Endodermal cell (in vitro differentiated cells): ENCODE results near the gene HBP1. TPM values are rescaled to one million over a fixed set of nuclear protein-coding genes. Genes with fewer than 3 reads are reported as not detected.

Source experiments
- DNase-seq: peaks from one replicate; pipeline ENCODE4 v3.0.0-alpha.2; 2017
- H3K27ac ChIP-seq: 2 replicates; pipeline ENCODE4 v1.5.1; 2013; ENCODE audit warnings: mild to moderate bottlenecking, low read depth, low read length, moderate library complexity
- H3K27me3 ChIP-seq: 2 replicates; pipeline ENCODE4 v1.6.1; 2013; ENCODE audit warnings: mild to moderate bottlenecking, low read length, moderate library complexity; ENCODE audit not compliant: insufficient read depth, control insufficient read depth, poor library complexity, severe bottlenecking
- H3K36me3 ChIP-seq: 2 replicates; pipeline ENCODE4 v1.7.0; 2013; ENCODE audit warnings: mild to moderate bottlenecking, low read length, moderate library complexity; ENCODE audit not compliant: control insufficient read depth, insufficient read depth
- H3K4me1 ChIP-seq: one replicate; pipeline ENCODE4 v1.7.0; 2013; ENCODE audit warnings: low read length; ENCODE audit not compliant: control insufficient read depth, insufficient read depth
- H3K4me3 ChIP-seq: 2 replicates; pipeline ENCODE4 v1.5.1; 2013; ENCODE audit warnings: mild to moderate bottlenecking, low read length, moderate library complexity
- H3K9ac ChIP-seq: 2 replicates; pipeline ENCODE4 v1.6.1; 2013; ENCODE audit warnings: mild to moderate bottlenecking, low read length, moderate library complexity; ENCODE audit not compliant: poor library complexity, severe bottlenecking; ENCODE audit errors: extremely low read depth
- H3K9me3 ChIP-seq: 2 replicates; pipeline ENCODE4 v1.6.1; 2013; ENCODE audit warnings: mild to moderate bottlenecking, low read length, moderate library complexity; ENCODE audit not compliant: control insufficient read depth
- H3K27ac Mint-ChIP-seq: 2 replicates; pipeline ENCODE4 v1.8.0; 2020; ENCODE audit warnings: mixed read lengths
- H3K27me3 Mint-ChIP-seq: 2 replicates; pipeline ENCODE4 v1.8.0; 2021; ENCODE audit warnings: mild to moderate bottlenecking, mixed read lengths; ENCODE audit not compliant: insufficient read depth
- H3K36me3 Mint-ChIP-seq: 2 replicates; pipeline ENCODE4 v1.8.0; 2020; ENCODE audit warnings: low read depth, mixed read lengths
- H3K4me1 Mint-ChIP-seq: 2 replicates; pipeline ENCODE4 v1.8.0; 2020; ENCODE audit warnings: mixed read lengths
- H3K4me3 Mint-ChIP-seq: 2 replicates; pipeline ENCODE4 v1.8.0; 2020; ENCODE audit warnings: mild to moderate bottlenecking, moderate library complexity, mixed read lengths
- H3K9me3 Mint-ChIP-seq: 2 replicates; pipeline ENCODE4 v1.8.0; 2020; ENCODE audit warnings: mild to moderate bottlenecking, mixed read lengths
- WGBS, 2 experiments: methylation state at CpG; one replicate each; pipeline versions ENCODE4 v1.1.5 to v1.1.7; 2013; ENCODE audit warnings: missing lambda C conversion rate in 2 of 2, mixed read lengths in 1 of 2; ENCODE audit not compliant: insufficient coverage in 1 of 2, insufficient read length in 1 of 2; 5-methylcytosine and 5-hydroxymethylcytosine counted together
- total RNA-seq, 2 donors: library from RNA; stranded (reverse); fragmentation: NEBNext Ultra II Directional in 1 of 2; extraction: Animal tissue kit (Norgen Biotek cat#: 25700) in 1 of 2; gene quantifications; 2 replicates in 1 of 2; 3 replicates in 1 of 2; pipeline ENCODE4 v1.2.1, GENCODE V29; 2021
- TF ChIP-seq, protein P1 (sequence below): fragments of 200-600 bp; sonication (generic); conservative IDR thresholded peaks from 2 replicates; pipeline ENCODE4 v1.5.0; 2021; ENCODE audit warnings: antibody characterized with exemption, mild to moderate bottlenecking

HBP1 gene
- total RNA-seq, 2 donors from 2014 or later, result 39.3 to 51.0 TPM

DNA sequence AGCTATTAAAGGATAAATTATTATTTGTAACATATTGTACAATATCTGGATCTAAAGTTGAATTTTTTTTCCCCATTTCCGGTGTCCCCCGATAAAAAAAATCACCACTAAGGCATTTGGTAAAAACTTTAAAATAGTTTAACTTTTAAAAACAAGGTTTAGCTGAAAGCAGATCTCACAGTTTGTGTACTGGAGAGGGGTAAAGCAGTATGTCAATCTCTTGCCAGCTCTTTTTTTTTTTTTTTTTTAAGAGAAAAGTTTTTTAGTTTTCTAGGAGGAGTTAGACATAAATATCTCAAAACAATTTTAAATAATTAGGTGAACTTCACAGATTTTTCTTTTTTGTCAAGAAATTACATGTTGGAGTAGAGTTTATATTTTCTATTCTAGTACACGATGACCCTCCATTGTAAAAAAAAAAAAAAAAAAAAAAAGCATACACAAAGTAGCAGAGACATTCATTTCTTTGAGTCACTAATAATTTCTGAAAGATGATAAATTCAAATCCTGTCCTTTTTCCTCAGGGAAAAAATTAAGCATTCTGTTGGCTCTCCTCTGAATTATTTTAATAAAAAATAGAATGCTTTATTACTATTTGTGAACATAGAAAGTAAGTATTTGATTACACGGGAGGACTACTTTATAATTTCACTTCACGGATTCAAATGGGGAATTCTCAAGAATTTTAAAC is 1.9 kb upstream of the HBP1 start:
- Histone ChIP-seq H3K27me3 (no peaks in the 10 kb centered on the region), H3K4me1 (no peaks in the 10 kb centered on the region), H3K36me3 (no peaks in the 10 kb centered on the region), H3K9ac (peak overlapping the region; percentile 95), H3K4me3 (peak overlapping the region; percentile 89), H3K9me3 (no peaks in the 10 kb centered on the region), H3K27ac (peak overlapping the region; percentile 91)
- WGBS, 2 experiments, result 51 to 67% methylated on average over 1 to 2 of the region's 5 CpGs
- no peaks in the 10 kb centered on the region for H3K9me3 Mint-ChIP-seq
- peak overlapping the region; percentile 100 for H3K27ac Mint-ChIP-seq
- H3K4me3 Mint-ChIP-seq, result peak overlapping the region; percentile 97
- H3K36me3 Mint-ChIP-seq, result peaks cover 4% of the 10 kb centered on the region
- DNase-seq, result no peak
- peaks cover 5% of the 10 kb centered on the region for H3K4me1 Mint-ChIP-seq
- TF ChIP-seq, protein P1, sequence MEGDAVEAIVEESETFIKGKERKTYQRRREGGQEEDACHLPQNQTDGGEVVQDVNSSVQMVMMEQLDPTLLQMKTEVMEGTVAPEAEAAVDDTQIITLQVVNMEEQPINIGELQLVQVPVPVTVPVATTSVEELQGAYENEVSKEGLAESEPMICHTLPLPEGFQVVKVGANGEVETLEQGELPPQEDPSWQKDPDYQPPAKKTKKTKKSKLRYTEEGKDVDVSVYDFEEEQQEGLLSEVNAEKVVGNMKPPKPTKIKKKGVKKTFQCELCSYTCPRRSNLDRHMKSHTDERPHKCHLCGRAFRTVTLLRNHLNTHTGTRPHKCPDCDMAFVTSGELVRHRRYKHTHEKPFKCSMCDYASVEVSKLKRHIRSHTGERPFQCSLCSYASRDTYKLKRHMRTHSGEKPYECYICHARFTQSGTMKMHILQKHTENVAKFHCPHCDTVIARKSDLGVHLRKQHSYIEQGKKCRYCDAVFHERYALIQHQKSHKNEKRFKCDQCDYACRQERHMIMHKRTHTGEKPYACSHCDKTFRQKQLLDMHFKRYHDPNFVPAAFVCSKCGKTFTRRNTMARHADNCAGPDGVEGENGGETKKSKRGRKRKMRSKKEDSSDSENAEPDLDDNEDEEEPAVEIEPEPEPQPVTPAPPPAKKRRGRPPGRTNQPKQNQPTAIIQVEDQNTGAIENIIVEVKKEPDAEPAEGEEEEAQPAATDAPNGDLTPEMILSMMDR, result no peak
- H3K27me3 Mint-ChIP-seq, result no peaks in the 10 kb centered on the region

DNA sequence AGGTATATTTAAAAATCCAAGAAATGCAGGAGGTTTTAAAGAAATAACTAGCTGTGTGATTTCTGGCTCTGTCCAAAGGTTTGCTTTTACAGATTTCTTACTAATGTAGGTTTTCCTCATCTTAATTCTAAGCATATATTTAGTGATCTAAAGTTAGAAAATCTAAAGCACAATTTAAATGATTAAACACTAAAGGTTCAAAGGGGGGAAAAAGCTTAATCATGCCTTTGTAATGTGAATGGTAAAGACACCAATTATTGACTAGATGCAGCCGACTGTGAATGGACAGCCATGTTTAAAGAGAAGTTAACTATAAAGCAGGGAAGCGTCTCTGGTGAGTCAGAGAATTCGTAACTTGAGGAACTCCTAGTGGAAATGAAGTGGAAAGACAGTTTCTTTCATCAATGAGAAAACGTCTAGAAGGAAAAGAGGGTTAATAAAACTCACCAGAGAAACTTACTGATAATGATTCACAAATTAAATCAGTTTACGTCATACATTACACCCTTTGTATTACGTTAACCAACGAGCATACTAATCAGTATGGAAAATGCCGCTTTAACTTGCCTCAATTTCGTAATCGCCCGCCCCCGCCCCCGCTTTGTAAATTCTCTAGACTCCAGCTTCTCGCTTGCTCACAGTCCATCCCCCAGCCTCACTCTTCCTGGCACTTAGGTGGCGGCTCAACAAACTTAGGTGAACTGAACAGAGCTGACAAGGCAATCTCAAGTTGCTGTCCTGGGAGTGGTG is 1.1 kb upstream of the HBP1 start:
- Histone ChIP-seq H3K27me3 (no peaks in the 10 kb centered on the region), H3K9me3 (no peaks in the 10 kb centered on the region), H3K4me3 (peak overlapping the region; percentile 89), H3K9ac (peak overlapping the region; percentile 95), H3K4me1 (no peaks in the 10 kb centered on the region), H3K27ac (peak overlapping the region; percentile 91), H3K36me3 (no peaks in the 10 kb centered on the region)
- H3K4me1 Mint-ChIP-seq, result peaks cover 5% of the 10 kb centered on the region
- no peaks in the 10 kb centered on the region for H3K27me3 Mint-ChIP-seq
- peaks cover 4% of the 10 kb centered on the region for H3K36me3 Mint-ChIP-seq
- no peaks in the 10 kb centered on the region for H3K9me3 Mint-ChIP-seq
- DNase-seq, result no peak
- WGBS, 2 experiments, result 1% methylated on average over 13 to 15 of the region's 15 CpGs
- TF ChIP-seq, protein P1, result peak; percentile 68
- peak overlapping the region; percentile 97 for H3K4me3 Mint-ChIP-seq
- H3K27ac Mint-ChIP-seq, result peak overlapping the region; percentile 100

DNA sequence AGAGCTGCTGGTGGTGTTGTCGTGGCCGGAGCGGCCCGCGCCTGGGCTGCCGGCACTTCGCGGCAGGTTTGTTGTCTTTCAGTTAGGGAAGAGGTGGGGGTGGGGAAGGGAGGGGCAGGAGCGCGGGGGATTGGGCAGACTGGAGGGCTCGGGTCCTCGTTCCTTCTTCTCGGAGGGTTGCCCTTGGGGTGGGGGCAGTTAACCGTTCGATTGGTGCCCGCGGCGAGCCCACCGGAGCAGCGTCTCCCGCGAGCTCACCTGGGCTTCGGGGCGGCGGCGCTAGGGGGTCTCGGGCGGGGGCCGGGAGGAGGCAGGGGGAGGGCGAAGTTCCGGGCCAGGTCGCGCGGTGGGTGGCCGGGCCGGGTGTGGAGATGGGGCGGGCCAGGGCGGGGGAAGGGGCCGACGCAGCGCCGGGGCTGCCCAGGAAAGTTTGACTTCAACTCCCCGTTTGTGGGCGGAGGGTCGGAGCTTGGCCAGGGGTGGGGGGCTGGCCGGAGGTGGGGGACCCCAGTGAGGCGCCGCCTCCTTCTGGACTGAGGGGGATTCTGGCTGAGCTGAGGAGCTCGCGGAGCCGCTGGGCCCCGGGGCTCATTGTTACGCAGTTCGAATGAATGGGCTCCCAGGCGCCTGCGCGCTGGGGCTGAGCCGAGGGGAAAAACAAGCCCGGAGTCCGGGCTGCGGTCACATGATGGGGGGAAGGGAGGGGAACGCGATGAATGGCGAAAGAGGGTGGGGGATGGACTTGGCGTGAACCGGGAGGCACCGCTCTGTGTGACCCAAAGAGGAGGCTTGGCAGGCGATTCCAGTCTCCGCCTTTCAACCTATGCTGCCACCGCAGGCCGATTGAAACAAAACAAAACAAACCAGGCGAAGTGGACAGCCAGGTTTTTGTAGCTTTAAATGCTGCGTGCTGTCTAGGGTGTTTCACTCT is 582 bp downstream of the HBP1 start:
- H3K27ac ChIP-seq, result peak overlapping the region; percentile 97
- peaks cover 15% of the 10 kb centered on the region for H3K4me1 Mint-ChIP-seq
- 0 to 2% methylated on average over 10 to 73 of the region's 73 CpGs for WGBS, 2 experiments
- H3K36me3 ChIP-seq, result no peaks in the 10 kb centered on the region
- H3K9me3 ChIP-seq, result no peaks in the 10 kb centered on the region
- peak overlapping the region; percentile 98 for H3K9ac ChIP-seq
- H3K27me3 ChIP-seq, result no peaks in the 10 kb centered on the region
- peak overlapping the region; percentile 100 for H3K27ac Mint-ChIP-seq
- H3K4me3 ChIP-seq, result peak overlapping the region; percentile 89
- no peaks in the 10 kb centered on the region for H3K27me3 Mint-ChIP-seq
- H3K4me1 ChIP-seq, result no peaks in the 10 kb centered on the region
- H3K4me3 Mint-ChIP-seq, result peak overlapping the region; percentile 97
- H3K9me3 Mint-ChIP-seq, result no peaks in the 10 kb centered on the region
- TF ChIP-seq, protein P1, result no peak
- peaks cover 4% of the 10 kb centered on the region for H3K36me3 Mint-ChIP-seq
- peak; percentile 98 for DNase-seq
